A673 (cell line): ENCODE data around the gene PBXIP1.

ENCODE experiments used
- EZH2 ChIP-seq: fragments of 200-600 bp; sonication (generic); IDR thresholded peaks from 2 replicates; pipeline ENCODE4 v1.6.1; 2017; ENCODE audit warnings: borderline replicate concordance, low read depth, mild to moderate bottlenecking, mixed read lengths, antibody characterized with exemption, low read length; ENCODE audit not compliant: poor library complexity, severe bottlenecking
- TF ChIP-seq, protein P1 (sequence below): fragments of 300-800, 200-600 bp; sonication (generic); conservative IDR thresholded peaks from 2 replicates; pipeline ENCODE4 v1.5.1; 2017; ENCODE audit warnings: low read depth, mild to moderate bottlenecking, antibody characterized with exemption, low read length, moderate library complexity, mixed read lengths

GRCh38 chr1:155003227-155003765, 47.4 kb upstream of the PBXIP1 start:
- TF ChIP-seq, protein P1, sequence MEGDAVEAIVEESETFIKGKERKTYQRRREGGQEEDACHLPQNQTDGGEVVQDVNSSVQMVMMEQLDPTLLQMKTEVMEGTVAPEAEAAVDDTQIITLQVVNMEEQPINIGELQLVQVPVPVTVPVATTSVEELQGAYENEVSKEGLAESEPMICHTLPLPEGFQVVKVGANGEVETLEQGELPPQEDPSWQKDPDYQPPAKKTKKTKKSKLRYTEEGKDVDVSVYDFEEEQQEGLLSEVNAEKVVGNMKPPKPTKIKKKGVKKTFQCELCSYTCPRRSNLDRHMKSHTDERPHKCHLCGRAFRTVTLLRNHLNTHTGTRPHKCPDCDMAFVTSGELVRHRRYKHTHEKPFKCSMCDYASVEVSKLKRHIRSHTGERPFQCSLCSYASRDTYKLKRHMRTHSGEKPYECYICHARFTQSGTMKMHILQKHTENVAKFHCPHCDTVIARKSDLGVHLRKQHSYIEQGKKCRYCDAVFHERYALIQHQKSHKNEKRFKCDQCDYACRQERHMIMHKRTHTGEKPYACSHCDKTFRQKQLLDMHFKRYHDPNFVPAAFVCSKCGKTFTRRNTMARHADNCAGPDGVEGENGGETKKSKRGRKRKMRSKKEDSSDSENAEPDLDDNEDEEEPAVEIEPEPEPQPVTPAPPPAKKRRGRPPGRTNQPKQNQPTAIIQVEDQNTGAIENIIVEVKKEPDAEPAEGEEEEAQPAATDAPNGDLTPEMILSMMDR = no peak
- no peak for TF ChIP-seq EZH2
